Bronchial epithelial cell (primary cell): ENCODE data around the gene SPAG9. TPM values are rescaled to one million over a fixed set of nuclear protein-coding genes. Genes with fewer than 3 reads are reported as not detected.
A peak's percentile ranks its signal among the peaks of the same experiment; 100 is the strongest.

Source experiments
- DNase-seq: peaks from one replicate; pipeline ENCODE4 v3.0.0-alpha.2; 2010; ENCODE audit warnings: low read depth
- FAIRE-seq: peaks from 2 replicates; lab custom pipeline; 2011; peaks lifted over from hg19 to GRCh38; lab: Jason Lieb, UNC
- H3K27me3 ChIP-seq: 2 replicates; pipeline ENCODE4 v1.5.1; 2011; ENCODE audit warnings: low read length; ENCODE audit not compliant: control insufficient read depth, insufficient read depth
- H3K36me3 ChIP-seq: 2 replicates; pipeline ENCODE4 v1.5.1; 2011; ENCODE audit warnings: low read length; ENCODE audit not compliant: control insufficient read depth, insufficient read depth
- H3K4me3 ChIP-seq: 2 replicates; pipeline ENCODE4 v1.5.1; 2011; ENCODE audit warnings: mild to moderate bottlenecking, low read depth, low read length, control low read depth
- total RNA-seq: library from RNA; depleted of rRNA; stranded (reverse); fragments of >200 nt; gene quantifications from 2 replicates; pipeline ENCODE4 v1.2.1, GENCODE V29; 2014
- TF ChIP-seq, protein P1 (sequence below): IDR thresholded peaks from 2 replicates; pipeline ENCODE4 v1.5.1; 2011; ENCODE audit warnings: mild to moderate bottlenecking, moderate library complexity, low read length, control low read depth, inconsistent platforms; ENCODE audit not compliant: insufficient read depth, severe bottlenecking

The SPAG9 gene
- total RNA-seq, 1 donor from 2014 or later: 85.0 TPM

GRCh38 chr17:51010173-51010675 is 110.4 kb downstream of the SPAG9 start:
- DNase-seq (no peak), FAIRE-seq (no peak)
- Histone ChIP-seq H3K27me3 (no peaks in the 10 kb centered on the region), H3K36me3 (peaks cover 3% of the 10 kb centered on the region), H3K4me3 (no peak overlapping the region)
- TF ChIP-seq, protein P1, sequence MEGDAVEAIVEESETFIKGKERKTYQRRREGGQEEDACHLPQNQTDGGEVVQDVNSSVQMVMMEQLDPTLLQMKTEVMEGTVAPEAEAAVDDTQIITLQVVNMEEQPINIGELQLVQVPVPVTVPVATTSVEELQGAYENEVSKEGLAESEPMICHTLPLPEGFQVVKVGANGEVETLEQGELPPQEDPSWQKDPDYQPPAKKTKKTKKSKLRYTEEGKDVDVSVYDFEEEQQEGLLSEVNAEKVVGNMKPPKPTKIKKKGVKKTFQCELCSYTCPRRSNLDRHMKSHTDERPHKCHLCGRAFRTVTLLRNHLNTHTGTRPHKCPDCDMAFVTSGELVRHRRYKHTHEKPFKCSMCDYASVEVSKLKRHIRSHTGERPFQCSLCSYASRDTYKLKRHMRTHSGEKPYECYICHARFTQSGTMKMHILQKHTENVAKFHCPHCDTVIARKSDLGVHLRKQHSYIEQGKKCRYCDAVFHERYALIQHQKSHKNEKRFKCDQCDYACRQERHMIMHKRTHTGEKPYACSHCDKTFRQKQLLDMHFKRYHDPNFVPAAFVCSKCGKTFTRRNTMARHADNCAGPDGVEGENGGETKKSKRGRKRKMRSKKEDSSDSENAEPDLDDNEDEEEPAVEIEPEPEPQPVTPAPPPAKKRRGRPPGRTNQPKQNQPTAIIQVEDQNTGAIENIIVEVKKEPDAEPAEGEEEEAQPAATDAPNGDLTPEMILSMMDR: no peak

GRCh38 chr17:51006601-51007000 is 114.1 kb downstream of the SPAG9 start:
- H3K36me3 ChIP-seq: peaks cover 7% of the 10 kb centered on the region
- no peaks in the 10 kb centered on the region for H3K27me3 ChIP-seq
- TF ChIP-seq, protein P1: no peak
- DNase-seq (no peak), FAIRE-seq (no peak)
- H3K4me3 ChIP-seq: no peak overlapping the region

DNA sequence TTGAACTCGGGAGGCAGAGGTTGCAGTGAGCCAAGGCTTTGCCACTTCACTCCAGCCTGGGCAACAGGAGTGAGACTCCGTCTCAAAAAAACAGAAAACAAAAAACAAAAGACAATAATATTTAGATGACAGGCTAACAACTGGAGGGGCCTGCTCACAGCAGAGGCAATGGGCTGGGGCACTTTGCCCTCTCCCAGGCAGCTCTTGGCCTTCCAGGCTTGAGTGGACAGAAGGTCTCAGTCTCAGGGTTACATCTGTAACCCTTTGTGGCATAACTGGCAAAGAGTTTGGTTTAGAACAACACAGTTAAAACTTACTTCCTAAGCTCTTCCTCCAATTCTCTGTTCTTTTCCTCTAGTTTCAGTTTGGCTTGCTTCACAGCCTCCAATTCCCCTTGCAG is 114.9 kb downstream of the SPAG9 start:
- DNase-seq: no peak
- Histone ChIP-seq H3K4me3 (no peak overlapping the region), H3K36me3 (peaks cover 7% of the 10 kb centered on the region), H3K27me3 (no peaks in the 10 kb centered on the region)
- TF ChIP-seq, protein P1: no peak
- no peak for FAIRE-seq

GRCh38 chr17:51004249-51004648 is 116.4 kb downstream of the SPAG9 start:
- Histone ChIP-seq H3K4me3 (no peak overlapping the region), H3K27me3 (no peaks in the 10 kb centered on the region), H3K36me3 (peaks cover 9% of the 10 kb centered on the region)
- DNase-seq (no peak), FAIRE-seq (no peak)
- TF ChIP-seq, protein P1: no peak

DNA sequence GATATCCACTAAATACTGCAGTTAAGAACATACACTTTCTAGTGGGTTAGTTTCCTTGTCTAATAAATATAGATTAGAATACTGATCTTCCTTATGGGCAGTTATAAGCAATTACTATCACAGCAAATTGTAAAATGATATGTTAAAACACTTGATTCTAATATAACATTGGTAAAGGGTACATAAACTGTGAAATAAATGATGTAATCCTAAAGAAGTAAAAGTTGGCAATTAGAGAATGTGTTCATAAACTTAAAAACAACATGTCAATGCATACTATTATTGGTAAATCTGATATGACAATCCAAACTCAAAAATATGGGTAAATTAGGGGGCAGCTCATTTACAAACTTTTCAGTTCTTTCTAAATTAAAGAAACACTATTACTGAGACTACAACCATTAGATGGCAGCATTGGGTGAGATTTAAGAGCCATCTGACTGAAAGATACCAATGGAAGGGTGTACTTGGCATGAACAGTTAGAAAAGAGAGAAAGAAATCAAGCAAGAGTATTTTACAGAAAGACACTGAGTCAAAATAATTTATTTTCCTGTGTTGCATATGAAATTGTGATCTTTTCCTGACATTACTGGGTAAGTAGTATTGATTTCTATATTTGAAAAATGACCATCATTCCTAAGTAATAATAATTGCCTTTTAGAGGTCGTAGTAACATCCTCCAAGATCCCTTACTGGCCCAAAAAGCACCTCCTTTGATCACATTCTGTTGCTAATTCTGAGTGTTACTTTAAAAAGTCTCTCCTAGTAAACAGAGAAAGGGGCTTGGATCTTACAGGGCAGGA is 119.6 kb downstream of the SPAG9 start:
- TF ChIP-seq, protein P1: peak; percentile 25
- Histone ChIP-seq H3K36me3 (peaks cover 17% of the 10 kb centered on the region), H3K27me3 (no peaks in the 10 kb centered on the region), H3K4me3 (no peak overlapping the region)
- FAIRE-seq: no peak
- peak; percentile 64 for DNase-seq
